GM12878 (cell line): ENCODE results near the gene SLC16A10. TPM values are rescaled to one million over a fixed set of nuclear protein-coding genes. Genes with fewer than 3 reads are reported as not detected.

Source experiments
- ATAC-seq: fragments of 200-7000 bp; cut with Tn5 transposase; 3 replicates; pipeline ENCODE4 v1.9.1; 2020; ENCODE audit warnings: mild to moderate bottlenecking, moderate library complexity
- BruUV-seq: library from RNA; stranded (reverse); fragments of 400-500 nt; replicated peaks from 2 replicates; lab custom pipeline; 2021; lab: Mats Ljungman, UMichigan
- CTCF ChIA-PET: fragments of 300-600 bp; sonication (Branson Sonifier 250); formaldehyde crosslinking; extraction: SDS; loops from one replicate; lab custom pipeline; 2021; ENCODE audit warnings: inconsistent platforms; lab: Yijun Ruan, JAX
- POLR2A ChIA-PET: fragments of 350-600 bp; formaldehyde crosslinking; extraction: SDS; loops from one replicate; lab custom pipeline; 2021; ENCODE audit warnings: inconsistent platforms; lab: Charles Lee
- RAD21 ChIA-PET: fragments of 300-600 bp; sonication (Branson Sonifier 250); formaldehyde crosslinking; loops from one replicate; lab custom pipeline; 2023; ENCODE audit warnings: antibody characterized with exemption; ENCODE audit not compliant: unreplicated experiment; lab: Charles Lee
- SMC1A ChIA-PET: fragments of 300-600 bp; sonication (Branson Sonifier 250); formaldehyde crosslinking; loops from one replicate; lab custom pipeline; 2023; ENCODE audit not compliant: unreplicated experiment, uncharacterized antibody; lab: Charles Lee
- DNase-seq: peaks from one replicate; pipeline ENCODE4 v3.0.0-alpha.2; 2011; ENCODE audit warnings: low read depth, low spot score
- FAIRE-seq: peaks from 3 replicates; lab custom pipeline; 2011; peaks lifted over from hg19 to GRCh38; lab: Jason Lieb, UNC
- H2AFZ ChIP-seq: 2 replicates; pipeline ENCODE4 v1.6.0; 2011; ENCODE audit warnings: low read depth, low read length, control low read depth; ENCODE audit not compliant: control insufficient read depth
- H3K27ac ChIP-seq: 2 replicates; pipeline ENCODE4 v1.5.1; 2011; ENCODE audit warnings: control low read depth; ENCODE audit not compliant: control insufficient read depth, insufficient read depth
- H3K27me3 ChIP-seq, 2 experiments: replicated peaks in 1 of 2; 2 replicates each; pipeline versions ENCODE4 v1.6.0 to v1.6.1; 2011; ENCODE audit warnings: low read length in 1 of 2; ENCODE audit not compliant: control insufficient read depth in 2 of 2, insufficient read depth in 2 of 2
- H3K36me3 ChIP-seq, 2 experiments: 2 replicates each; pipeline ENCODE4 v1.5.1; 2011; ENCODE audit warnings: low read length in 1 of 2; ENCODE audit not compliant: control insufficient read depth in 2 of 2, insufficient read depth in 2 of 2
- H3K4me1 ChIP-seq: 2 replicates; pipeline ENCODE4 v1.6.1; 2011; ENCODE audit warnings: mild to moderate bottlenecking, low read length, moderate library complexity, mixed read lengths; ENCODE audit not compliant: control insufficient read depth, insufficient read depth
- H3K4me2 ChIP-seq: 2 replicates; pipeline ENCODE4 v1.6.0; 2011; ENCODE audit warnings: control low read depth; ENCODE audit not compliant: control insufficient read depth, insufficient read depth
- H3K4me3 ChIP-seq: fragments of 200-600 bp; sonication (generic); 2 replicates; pipeline ENCODE4 v1.5.1; 2016
- H3K79me2 ChIP-seq: 2 replicates; pipeline ENCODE4 v1.6.0; 2011; ENCODE audit warnings: low read length; ENCODE audit not compliant: control insufficient read depth, insufficient read depth
- H3K9ac ChIP-seq: 2 replicates; pipeline ENCODE4 v1.8.0; 2011; ENCODE audit warnings: low read length, control low read depth, mixed read lengths; ENCODE audit not compliant: control insufficient read depth, insufficient read depth
- H3K9me3 ChIP-seq: replicated peaks from 3 replicates; pipeline ENCODE4 v1.5.1; 2011; ENCODE audit warnings: mild to moderate bottlenecking, low read length; ENCODE audit not compliant: control insufficient read depth, insufficient read depth
- H4K20me1 ChIP-seq: 2 replicates; pipeline ENCODE4 v1.6.0; 2011; ENCODE audit not compliant: control insufficient read depth, insufficient read depth
- ATF7 ChIP-seq: fragments of 450-650 bp; IDR thresholded peaks from 2 replicates; pipeline ENCODE4 v1.6.1; 2016; ENCODE audit warnings: low read depth, mild to moderate bottlenecking
- CBX5 ChIP-seq: sonication (generic); IDR thresholded peaks from 2 replicates; pipeline ENCODE4 v1.6.1; 2016; ENCODE audit warnings: low read depth, moderate library complexity, mild to moderate bottlenecking, inconsistent platforms
- FOS ChIP-seq: IDR thresholded peaks from 3 replicates; pipeline ENCODE4 v1.6.1; 2011; ENCODE audit warnings: borderline replicate concordance; ENCODE audit not compliant: insufficient read length; ENCODE audit errors: extremely low read depth
- IRF4 ChIP-seq: IDR thresholded peaks from 2 replicates; pipeline ENCODE4 v1.6.1; 2011; ENCODE audit warnings: low read depth, low read length
- JUNB ChIP-seq: IDR thresholded peaks from 2 replicates; pipeline ENCODE4 v1.6.1; 2016; ENCODE audit warnings: antibody characterized with exemption, mild to moderate bottlenecking
- MEF2B ChIP-seq: fragments of 450-650 bp; IDR thresholded peaks from 2 replicates; pipeline ENCODE4 v1.6.1; 2018; ENCODE audit warnings: mild to moderate bottlenecking, moderate library complexity; ENCODE audit not compliant: partially characterized antibody, poor library complexity, severe bottlenecking
- MXI1 ChIP-seq: fragments of 150-350 bp; IDR thresholded peaks from 2 replicates; pipeline ENCODE4 v1.6.1; 2011; ENCODE audit warnings: low read depth, mild to moderate bottlenecking, inconsistent platforms, low read length, improper control_type of control experiment
- ZNF217 ChIP-seq: fragments of 450-650 bp; IDR thresholded peaks from 2 replicates; pipeline ENCODE4 v1.6.1; 2017; ENCODE audit warnings: antibody characterized with exemption, mild to moderate bottlenecking
- WGBS: methylation state at CpG from one replicate; pipeline ENCODE4 v1.1.6; 2016; ENCODE audit warnings: low lambda C conversion rate; ENCODE audit not compliant: insufficient replicate concordance, insufficient coverage; ENCODE audit errors: missing lambda C conversion rate; 5-methylcytosine and 5-hydroxymethylcytosine counted together
- in situ Hi-C: fragments of 300-500 bp; cut with MboI; formaldehyde crosslinking; loops from 9 replicates; pipeline ENCODE4 v1.14.3; 2018; ENCODE audit warnings: mixed read lengths
- intact Hi-C: fragments of 100-400 bp; cut with micrococcal nuclease; formaldehyde crosslinking; loops from one replicate; pipeline ENCODE4 v1.14.2; 2022; ENCODE audit not compliant: unreplicated experiment
- polyA plus RNA-seq, 11 experiments: library from polyadenylated mRNA; depleted of rRNA in 4 of 11; unstranded in 6 of 11; stranded (reverse) in 5 of 11; fragments of >200 nt; fragmentation: Nextera tagmentation in 4 of 11; fragmentation: Illumina TruSeq in 1 of 11; extraction: Ambion mirVana in 4 of 11; extraction: Trizol in 1 of 11; gene quantifications; 1 replicate in 1 of 11; 2 replicates in 10 of 11; pipeline versions ENCODE4 v1.2.1 to v1.2.3, GENCODE V29; 2011 to 2016; ENCODE audit warnings: inconsistent platforms in 2 of 11, missing spikeins in 2 of 11, low read depth in 1 of 11
- total RNA-seq, 4 experiments: library from RNA; depleted of rRNA in 3 of 4; stranded (reverse); fragments of >200 nt in 3 of 4; fragmentation: Illumina TruSeq in 1 of 4; extraction: Trizol in 1 of 4; gene quantifications; 2 replicates each; pipeline versions ENCODE4 v1.2.1 to v1.2.3, GENCODE V29; 2013 to 2021
- TF ChIP-seq, protein P1 (sequence below): fragments of 450-650 bp; IDR thresholded peaks from 2 replicates; pipeline ENCODE4 v1.6.1; 2014; ENCODE audit warnings: mild to moderate bottlenecking
- TF ChIP-seq, protein P2 (sequence below): IDR thresholded peaks from 2 replicates; pipeline ENCODE4 v1.6.1; 2012; ENCODE audit warnings: low read depth, low read length, improper control_type of control experiment
- TF ChIP-seq, protein P3 (sequence below): fragments of 450-650 bp; IDR thresholded peaks from 2 replicates; pipeline ENCODE4 v1.6.1; 2017; ENCODE audit warnings: antibody characterized with exemption, mild to moderate bottlenecking, moderate library complexity

SLC16A10 gene
- total and polyA plus RNA-seq, 10 of the 15 experiments (the other 5 are each of a cell fraction or from before 2014, with no cell fraction given), result 2.3 to 19.0 (median 8.0) TPM

DNA sequence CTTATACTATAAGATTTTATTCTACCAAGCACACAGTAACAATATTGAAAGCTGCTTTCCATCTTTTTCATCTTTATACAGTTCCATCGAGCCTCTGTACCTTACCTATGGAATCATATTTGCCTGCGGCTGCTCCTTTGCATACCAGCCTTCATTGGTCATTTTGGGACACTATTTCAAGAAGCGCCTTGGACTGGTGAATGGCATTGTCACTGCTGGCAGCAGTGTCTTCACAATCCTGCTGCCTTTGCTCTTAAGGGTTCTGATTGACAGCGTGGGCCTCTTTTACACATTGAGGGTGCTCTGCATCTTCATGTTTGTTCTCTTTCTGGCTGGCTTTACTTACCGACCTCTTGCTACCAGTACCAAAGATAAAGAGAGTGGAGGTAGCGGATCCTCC is 89.8 kb downstream of the SLC16A10 start:
- no peak overlapping the region for H3K4me3 ChIP-seq
- ChIA-PET CTCF (no interaction called here), RAD21 (no interaction called here), POLR2A (no interaction called here), SMC1A (interaction anchor here (1.2 kb wide), 1 partner anchor 32 kb away, joined by 3 read pairs; no protein-coding TSS in a partner anchor)
- no peak overlapping the region for H3K27ac ChIP-seq
- FAIRE-seq (no peak), DNase-seq (no peak)
- no peaks in the 10 kb centered on the region for H3K36me3 ChIP-seq
- H3K9ac ChIP-seq, result no peak overlapping the region
- H3K4me1 ChIP-seq, result peaks cover 21% of the 10 kb centered on the region
- no peak overlapping the region for H3K4me2 ChIP-seq
- WGBS, result 49% methylated on average over 6 of the region's 6 CpGs
- H4K20me1 ChIP-seq, result no peaks in the 10 kb centered on the region
- H3K27me3 ChIP-seq, result no peaks in the 10 kb centered on the region
- in situ Hi-C loops, result no loop called here
- BruUV-seq, result no TSS peak
- TF ChIP-seq MEF2B, result no peak
- TF ChIP-seq, all 136 proteins: peak for 0
- no peaks in the 10 kb centered on the region for H3K79me2 ChIP-seq
- no peak for ATAC-seq
- H2AFZ ChIP-seq, result no peak overlapping the region
- intact Hi-C loops, result no loop called here
- H3K9me3 ChIP-seq, result no peaks in the 10 kb centered on the region

DNA sequence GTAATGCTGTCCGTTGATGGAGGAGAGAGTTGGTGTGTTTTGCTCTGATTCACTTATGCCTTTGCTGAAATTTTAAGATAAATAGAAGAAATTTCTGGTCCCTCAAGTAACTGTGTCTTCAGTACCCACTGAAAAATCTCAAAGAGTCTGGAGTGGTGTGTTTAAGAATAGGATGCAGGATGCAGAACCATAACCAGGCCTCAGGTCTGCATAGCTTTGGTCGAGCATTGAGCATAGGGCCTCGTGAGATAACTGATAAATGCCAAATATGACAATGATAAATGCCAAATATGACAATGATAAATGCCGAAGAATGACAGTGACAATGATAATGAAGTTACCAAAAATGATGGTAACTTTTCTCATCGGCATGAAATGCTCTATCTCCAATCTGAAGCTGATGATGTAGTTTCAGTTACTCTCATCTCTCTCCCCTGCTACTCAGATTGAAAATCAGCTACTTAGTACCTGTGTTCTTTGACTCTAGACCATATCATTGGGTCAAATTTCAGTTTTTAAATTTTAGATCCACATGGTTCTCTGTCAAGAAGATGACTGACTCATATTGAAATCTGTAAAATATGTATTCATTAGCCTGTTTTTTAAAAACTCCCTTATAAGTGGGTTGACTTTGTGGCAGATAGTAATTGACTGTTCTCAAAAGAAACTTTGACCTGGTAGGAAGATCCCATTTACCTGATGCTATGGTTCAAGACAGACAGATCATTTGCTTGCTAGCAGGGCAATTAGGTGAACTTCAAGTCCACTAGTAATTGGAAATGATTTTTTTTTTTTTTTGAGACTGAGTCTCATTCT is 96.6 kb downstream of the SLC16A10 start:
- H3K4me2 ChIP-seq, result no peak overlapping the region
- intact Hi-C loops, result no loop called here
- no peaks in the 10 kb centered on the region for H3K79me2 ChIP-seq
- peak; percentile 94 for ATAC-seq
- RAD21 ChIA-PET, result no interaction called here
- SMC1A ChIA-PET, result interaction anchor here (1.0 to 1.8 kb wide), 4 partner anchors 10 to 126 kb away, joined by 3 to 10 read pairs (median 5); no protein-coding TSS in a partner anchor
- 9% methylated on average over 5 of the region's 5 CpGs for WGBS
- POLR2A ChIA-PET, result no interaction called here
- no peak for DNase-seq
- FAIRE-seq, result peak; percentile 92
- BruUV-seq, result no TSS peak
- H3K9me3 ChIP-seq, result no peaks in the 10 kb centered on the region
- no peak overlapping the region for H3K4me3 ChIP-seq
- no peaks in the 10 kb centered on the region for H4K20me1 ChIP-seq
- H3K4me1 ChIP-seq, result no peaks in the 10 kb centered on the region; the same call in 1 of the 2 replicates
- no peak overlapping the region for H3K27ac ChIP-seq
- no peaks in the 10 kb centered on the region for H3K36me3 ChIP-seq
- CTCF ChIA-PET, result interaction anchor here (0.6 kb wide), 1 partner anchor 127 kb away, joined by 3 read pairs; no protein-coding TSS in a partner anchor
- no peak overlapping the region for H2AFZ ChIP-seq
- in situ Hi-C loops, result no loop called here
- H3K27me3 ChIP-seq, result no peaks in the 10 kb centered on the region
- H3K9ac ChIP-seq, result no peak overlapping the region
- no peak for TF ChIP-seq MXI1
- TF ChIP-seq CBX5, result no peak
- TF ChIP-seq, protein P1, sequence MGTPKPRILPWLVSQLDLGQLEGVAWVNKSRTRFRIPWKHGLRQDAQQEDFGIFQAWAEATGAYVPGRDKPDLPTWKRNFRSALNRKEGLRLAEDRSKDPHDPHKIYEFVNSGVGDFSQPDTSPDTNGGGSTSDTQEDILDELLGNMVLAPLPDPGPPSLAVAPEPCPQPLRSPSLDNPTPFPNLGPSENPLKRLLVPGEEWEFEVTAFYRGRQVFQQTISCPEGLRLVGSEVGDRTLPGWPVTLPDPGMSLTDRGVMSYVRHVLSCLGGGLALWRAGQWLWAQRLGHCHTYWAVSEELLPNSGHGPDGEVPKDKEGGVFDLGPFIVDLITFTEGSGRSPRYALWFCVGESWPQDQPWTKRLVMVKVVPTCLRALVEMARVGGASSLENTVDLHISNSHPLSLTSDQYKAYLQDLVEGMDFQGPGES, result no peak
- 0 out of 2 replicates have a peak, but pooled peaks have one; percentile 25 for TF ChIP-seq IRF4
- TF ChIP-seq, protein P2, sequence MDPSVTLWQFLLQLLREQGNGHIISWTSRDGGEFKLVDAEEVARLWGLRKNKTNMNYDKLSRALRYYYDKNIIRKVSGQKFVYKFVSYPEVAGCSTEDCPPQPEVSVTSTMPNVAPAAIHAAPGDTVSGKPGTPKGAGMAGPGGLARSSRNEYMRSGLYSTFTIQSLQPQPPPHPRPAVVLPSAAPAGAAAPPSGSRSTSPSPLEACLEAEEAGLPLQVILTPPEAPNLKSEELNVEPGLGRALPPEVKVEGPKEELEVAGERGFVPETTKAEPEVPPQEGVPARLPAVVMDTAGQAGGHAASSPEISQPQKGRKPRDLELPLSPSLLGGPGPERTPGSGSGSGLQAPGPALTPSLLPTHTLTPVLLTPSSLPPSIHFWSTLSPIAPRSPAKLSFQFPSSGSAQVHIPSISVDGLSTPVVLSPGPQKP, result no peak
- TF ChIP-seq ZNF217, result peak; percentile 36; the same call in 1 of the 2 replicates
- no peak for TF ChIP-seq FOS
- TF ChIP-seq JUNB, result peak; percentile 75
- peak; percentile 51; the same call in 1 of the 2 replicates for TF ChIP-seq ATF7
- TF ChIP-seq, protein P3, sequence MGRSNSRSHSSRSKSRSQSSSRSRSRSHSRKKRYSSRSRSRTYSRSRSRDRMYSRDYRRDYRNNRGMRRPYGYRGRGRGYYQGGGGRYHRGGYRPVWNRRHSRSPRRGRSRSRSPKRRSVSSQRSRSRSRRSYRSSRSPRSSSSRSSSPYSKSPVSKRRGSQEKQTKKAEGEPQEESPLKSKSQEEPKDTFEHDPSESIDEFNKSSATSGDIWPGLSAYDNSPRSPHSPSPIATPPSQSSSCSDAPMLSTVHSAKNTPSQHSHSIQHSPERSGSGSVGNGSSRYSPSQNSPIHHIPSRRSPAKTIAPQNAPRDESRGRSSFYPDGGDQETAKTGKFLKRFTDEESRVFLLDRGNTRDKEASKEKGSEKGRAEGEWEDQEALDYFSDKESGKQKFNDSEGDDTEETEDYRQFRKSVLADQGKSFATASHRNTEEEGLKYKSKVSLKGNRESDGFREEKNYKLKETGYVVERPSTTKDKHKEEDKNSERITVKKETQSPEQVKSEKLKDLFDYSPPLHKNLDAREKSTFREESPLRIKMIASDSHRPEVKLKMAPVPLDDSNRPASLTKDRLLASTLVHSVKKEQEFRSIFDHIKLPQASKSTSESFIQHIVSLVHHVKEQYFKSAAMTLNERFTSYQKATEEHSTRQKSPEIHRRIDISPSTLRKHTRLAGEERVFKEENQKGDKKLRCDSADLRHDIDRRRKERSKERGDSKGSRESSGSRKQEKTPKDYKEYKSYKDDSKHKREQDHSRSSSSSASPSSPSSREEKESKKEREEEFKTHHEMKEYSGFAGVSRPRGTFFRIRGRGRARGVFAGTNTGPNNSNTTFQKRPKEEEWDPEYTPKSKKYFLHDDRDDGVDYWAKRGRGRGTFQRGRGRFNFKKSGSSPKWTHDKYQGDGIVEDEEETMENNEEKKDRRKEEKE, result no peak
